Liver (tissue), 9 donors: Measurements from ENCODE around the gene DHRS11. TPM values are rescaled to one million over a fixed set of nuclear protein-coding genes. Genes with fewer than 3 reads are reported as not detected.

ENCODE experiments used
- DNase-seq: peaks from one replicate; pipeline ENCODE4 v3.0.0-alpha.2; 2017; ENCODE audit warnings: low spot score
- H3K27ac ChIP-seq, 2 donors: one replicate each; pipeline ENCODE4 v1.7.0; 2013; ENCODE audit warnings: inconsistent platforms in 2 of 2, low read length in 2 of 2, control low read depth in 1 of 2, low read depth in 1 of 2, mild to moderate bottlenecking in 1 of 2
- H3K27me3 ChIP-seq, 4 donors: one replicate each; pipeline versions ENCODE4 v1.6.1 to v1.7.0; 2013; ENCODE audit warnings: low read length in 3 of 4, inconsistent platforms in 1 of 4, mild to moderate bottlenecking in 1 of 4, moderate library complexity in 1 of 4; ENCODE audit not compliant: control insufficient read depth in 4 of 4, insufficient read depth in 4 of 4
- H3K36me3 ChIP-seq, 4 donors: one replicate each; pipeline versions ENCODE4 v1.6.1 to v1.7.0; 2013; ENCODE audit warnings: low read length in 3 of 4, mild to moderate bottlenecking in 3 of 4, low read depth in 1 of 4, moderate library complexity in 1 of 4; ENCODE audit not compliant: control insufficient read depth in 4 of 4, insufficient read depth in 3 of 4
- H3K4me1 ChIP-seq, 4 donors: one replicate each; pipeline versions ENCODE4 v1.6.1 to v1.7.0; 2013; ENCODE audit warnings: low read length in 3 of 4, mild to moderate bottlenecking in 3 of 4, moderate library complexity in 1 of 4; ENCODE audit not compliant: control insufficient read depth in 4 of 4, insufficient read depth in 4 of 4
- H3K4me3 ChIP-seq, 3 donors: one replicate each; pipeline versions ENCODE4 v1.6.1 to v1.7.0; 2013; ENCODE audit warnings: low read length in 3 of 3, control low read depth in 1 of 3, low read depth in 1 of 3, mild to moderate bottlenecking in 1 of 3
- H3K9ac ChIP-seq, 2 donors: one replicate each; pipeline ENCODE4 v1.7.0; 2013; ENCODE audit warnings: low read length in 2 of 2, mild to moderate bottlenecking in 2 of 2, moderate library complexity in 2 of 2, control low read depth in 1 of 2, low read depth in 1 of 2
- H3K9me3 ChIP-seq, 4 donors: one replicate each; pipeline versions ENCODE4 v1.6.1 to v1.7.0; 2013; ENCODE audit warnings: low read length in 3 of 4; ENCODE audit not compliant: control insufficient read depth in 4 of 4
- ATF3 ChIP-seq: IDR thresholded peaks from 2 replicates; pipeline ENCODE4 v1.6.1; 2016; ENCODE audit warnings: antibody characterized with exemption
- CTCF ChIP-seq: fragments of 150-350 bp; IDR thresholded peaks from 2 replicates; pipeline ENCODE4 v1.5.1; 2017; ENCODE audit warnings: improper control_type of control experiment, low read depth, low read length; ENCODE audit not compliant: missing input control
- EGR1 ChIP-seq, 2 donors: IDR thresholded peaks; 2 replicates each; pipeline ENCODE4 v1.6.1; 2016 to 2018; ENCODE audit warnings: antibody characterized with exemption in 2 of 2, low read depth in 2 of 2
- FOXA1 ChIP-seq: IDR thresholded peaks from 2 replicates; pipeline ENCODE4 v1.6.1; 2016; ENCODE audit warnings: antibody characterized with exemption
- FOXA2 ChIP-seq: IDR thresholded peaks from 2 replicates; pipeline ENCODE4 v1.6.1; 2016; ENCODE audit warnings: antibody characterized with exemption
- GABPA ChIP-seq, 2 donors: IDR thresholded peaks in 1 of 2; conservative IDR thresholded peaks in 1 of 2; 2 replicates each; pipeline ENCODE4 v1.6.1; 2016; ENCODE audit warnings: antibody characterized with exemption in 2 of 2, mild to moderate bottlenecking in 1 of 2, moderate library complexity in 1 of 2
- HNF4A ChIP-seq, 2 donors: conservative IDR thresholded peaks; 2 replicates each; pipeline ENCODE4 v1.6.1; 2016; ENCODE audit warnings: antibody characterized with exemption in 2 of 2, mild to moderate bottlenecking in 2 of 2
- HNF4G ChIP-seq: IDR thresholded peaks from 2 replicates; pipeline ENCODE4 v1.6.1; 2016; ENCODE audit warnings: antibody characterized with exemption
- JUND ChIP-seq, 2 donors: IDR thresholded peaks; 2 replicates each; pipeline ENCODE4 v1.6.1; 2016; ENCODE audit warnings: antibody characterized with exemption in 2 of 2
- MAX ChIP-seq: IDR thresholded peaks from 2 replicates; pipeline ENCODE4 v1.6.1; 2016; ENCODE audit warnings: antibody characterized with exemption
- NR2F2 ChIP-seq: IDR thresholded peaks from 2 replicates; pipeline ENCODE4 v1.6.1; 2016; ENCODE audit warnings: antibody characterized with exemption
- RAD21 ChIP-seq, 2 donors: IDR thresholded peaks; 2 replicates each; pipeline ENCODE4 v1.6.1; 2016; ENCODE audit warnings: antibody characterized with exemption in 2 of 2, mild to moderate bottlenecking in 2 of 2
- REST ChIP-seq: IDR thresholded peaks from 2 replicates; pipeline ENCODE4 v1.6.1; 2016; ENCODE audit warnings: antibody characterized with exemption, mild to moderate bottlenecking
- RXRA ChIP-seq, 2 donors: IDR thresholded peaks; 2 replicates each; pipeline ENCODE4 v1.6.1; 2017 to 2018; ENCODE audit warnings: antibody characterized with exemption in 2 of 2, mild to moderate bottlenecking in 1 of 2
- SP1 ChIP-seq: IDR thresholded peaks from 2 replicates; pipeline ENCODE4 v1.6.1; 2018; ENCODE audit warnings: antibody characterized with exemption, mild to moderate bottlenecking
- TAF1 ChIP-seq: conservative IDR thresholded peaks from 2 replicates; pipeline ENCODE4 v1.6.1; 2016; ENCODE audit warnings: antibody characterized with exemption, mild to moderate bottlenecking
- YY1 ChIP-seq: IDR thresholded peaks from 2 replicates; pipeline ENCODE4 v1.6.1; 2016; ENCODE audit warnings: antibody characterized with exemption, mild to moderate bottlenecking
- ZBTB33 ChIP-seq: IDR thresholded peaks from 2 replicates; pipeline ENCODE4 v1.6.1; 2016; ENCODE audit warnings: antibody characterized with exemption
- WGBS: extraction: QIAGEN DNeasy Blood & Tissue Kit; methylation state at CpG from one replicate; pipeline ENCODE4 v1.1.7; 2013; 5-methylcytosine and 5-hydroxymethylcytosine counted together
- polyA plus RNA-seq, 2 donors: library from polyadenylated mRNA; stranded (reverse) in 1 of 2; unstranded in 1 of 2; fragments of 200-250 nt in 1 of 2; fragments of >200 nt in 1 of 2; fragmentation: Nextera tagmentation in 1 of 2; extraction: Ambion mirVana in 1 of 2; gene quantifications; one replicate each; pipeline versions ENCODE4 v1.2.1 to v1.2.3, GENCODE V29; 2013 to 2015
- total RNA-seq, 2 donors: library from RNA; depleted of rRNA; stranded (reverse); fragments of >200 nt; gene quantifications; one replicate each; pipeline ENCODE4 v1.2.3, GENCODE V29; 2014
- donor health status: healthy.
- donor health status: healthy.
- donor health status: healthy.
- donor health status: healthy.
- donor health status: healthy.

The DHRS11 gene
- total and polyA plus RNA-seq, 4 donors = 4.2 to 8.0 (median 6.5) TPM

GRCh38 chr17:36627101-36627500 lies 35.4 kb downstream of the DHRS11 start:
- H3K27ac ChIP-seq = no peak overlapping the region
- TF ChIP-seq CTCF = no peak
- TF ChIP-seq RAD21 (IDR thresholded peaks at IDR 0.05) = no peak
- TF ChIP-seq GABPA (IDR thresholded peaks at IDR 0.05 in 1 of 2, conservative IDR thresholded peaks at IDR 0.05 in 1 of 2) = no peak
- no peak for TF ChIP-seq JUND (IDR thresholded peaks at IDR 0.05)
- TF ChIP-seq REST = no peak
- no peak for TF ChIP-seq NR2F2
- H3K4me3 ChIP-seq = no peak overlapping the region
- no peak overlapping the region for H3K9ac ChIP-seq
- H3K36me3 ChIP-seq = no peaks in the 10 kb centered on the region
- WGBS = 84% methylated on average over 12 of the region's 12 CpGs
- H3K9me3 ChIP-seq = no peaks in the 10 kb centered on the region
- H3K27me3 ChIP-seq = no peaks in the 10 kb centered on the region
- no peak for DNase-seq
- peaks cover 0 to 10% (median 6%) of the 10 kb centered on the region in 4 donors for H3K4me1 ChIP-seq

- Histone ChIP-seq H3K27me3 (no peaks in the 10 kb centered on the region), H3K27ac (no peak overlapping the region), H3K9ac (no peak overlapping the region), H3K4me3 (no peak overlapping the region), H3K4me1 (peaks cover 0 to 10% (median 6%) of the 10 kb centered on the region in 4 donors), H3K9me3 (no peaks in the 10 kb centered on the region), H3K36me3 (no peaks in the 10 kb centered on the region)
- TF ChIP-seq REST (no peak), EGR1 (IDR thresholded peaks at IDR 0.05; ENCODE audit: low read depth in 2 of 2) (no peak), NR2F2 (no peak), RXRA (IDR thresholded peaks at IDR 0.05) (no peak), GABPA (IDR thresholded peaks at IDR 0.05 in 1 of 2, conservative IDR thresholded peaks at IDR 0.05 in 1 of 2) (no peak), RAD21 (IDR thresholded peaks at IDR 0.05) (no peak), TAF1 (no peak), MAX (no peak), HNF4G (no peak), JUND (IDR thresholded peaks at IDR 0.05) (no peak), ATF3 (no peak), FOXA2 (no peak), CTCF (no peak), FOXA1 (no peak), HNF4A (conservative IDR thresholded peaks at IDR 0.05) (no peak), YY1 (no peak), ZBTB33 (no peak), SP1 (no peak)
- WGBS = 98% methylated on average over 2 of the region's 2 CpGs
- DNase-seq = no peak
These were observed 36.9 kb downstream of the DHRS11 start for GRCh38 chr17:36628576-36628975.
